GM12878 (cell line): ENCODE results near the gene SSH2.

Experiments used
- CTCF ChIP-seq, 3 experiments: IDR thresholded peaks in 2 of 3; conservative IDR thresholded peaks in 1 of 3; 2 replicates each; pipeline ENCODE4 v1.5.1; 2011; ENCODE audit warnings: low read depth in 3 of 3, low read length in 3 of 3, mild to moderate bottlenecking in 3 of 3, control low read depth in 2 of 3, moderate library complexity in 2 of 3, inconsistent platforms in 1 of 3, mixed read lengths in 1 of 3; ENCODE audit not compliant: control insufficient read depth in 2 of 3, insufficient read depth in 1 of 3; ENCODE audit errors: extremely low read depth in 1 of 3
- EP300 ChIP-seq, 2 experiments: fragments of 150-350 bp in 1 of 2; IDR thresholded peaks; 2 replicates each; pipeline ENCODE4 v1.6.1; 2011 to 2012; ENCODE audit warnings: low read depth in 2 of 2, low read length in 2 of 2, borderline replicate concordance in 1 of 2, improper control_type of control experiment in 1 of 2, inconsistent platforms in 1 of 2; ENCODE audit not compliant: control insufficient read depth in 1 of 2
- HDGF ChIP-seq: fragments of 450-650 bp; IDR thresholded peaks from 2 replicates; pipeline ENCODE4 v1.6.1; 2016; ENCODE audit warnings: antibody characterized with exemption
- KDM1A ChIP-seq: fragments of 200-600 bp; sonication (generic); IDR thresholded peaks from 2 replicates; pipeline ENCODE4 v1.6.1; 2016; ENCODE audit warnings: borderline replicate concordance
- PBX3 ChIP-seq: IDR thresholded peaks from 2 replicates; pipeline ENCODE4 v1.6.1; 2011; ENCODE audit warnings: mild to moderate bottlenecking, low read depth, low read length, moderate library complexity; ENCODE audit not compliant: insufficient replicate concordance
- REST ChIP-seq: IDR thresholded peaks from 2 replicates; pipeline ENCODE4 v1.6.1; 2012; ENCODE audit warnings: mild to moderate bottlenecking, low read depth, low read length
- SKIL ChIP-seq: fragments of 450-650 bp; IDR thresholded peaks from 2 replicates; pipeline ENCODE4 v1.6.1; 2017; ENCODE audit warnings: mild to moderate bottlenecking, low read depth, inconsistent platforms; ENCODE audit not compliant: poor library complexity, severe bottlenecking
- SMARCA5 ChIP-seq: fragments of 450-650 bp; IDR thresholded peaks from 2 replicates; pipeline ENCODE4 v1.6.1; 2017; ENCODE audit warnings: mild to moderate bottlenecking
- TCF12 ChIP-seq: IDR thresholded peaks from 2 replicates; pipeline ENCODE4 v1.6.1; 2011; ENCODE audit warnings: low read depth, mild to moderate bottlenecking, low read length
- USF2 ChIP-seq: IDR thresholded peaks from 2 replicates; pipeline ENCODE4 v1.6.1; 2011; ENCODE audit warnings: low read depth, low read length, improper control_type of control experiment, borderline replicate concordance
- ZBTB33 ChIP-seq: fragments of 450-650 bp; IDR thresholded peaks from 2 replicates; pipeline ENCODE4 v1.6.1; 2017; ENCODE audit warnings: mild to moderate bottlenecking
- ZNF384 ChIP-seq: IDR thresholded peaks from 2 replicates; pipeline ENCODE4 v1.6.1; 2012; ENCODE audit warnings: low read depth, mild to moderate bottlenecking, low read length, improper control_type of control experiment, borderline replicate concordance
- ZNF592 ChIP-seq: fragments of 450-650 bp; IDR thresholded peaks from 2 replicates; pipeline ENCODE4 v1.6.1; 2017; ENCODE audit warnings: mild to moderate bottlenecking, moderate library complexity
- ZSCAN29 ChIP-seq: fragments of 450-650 bp; IDR thresholded peaks from 2 replicates; pipeline ENCODE4 v1.6.1; 2017; ENCODE audit warnings: mild to moderate bottlenecking, moderate library complexity

- TF ChIP-seq EP300 (IDR thresholded peaks at IDR 0.05; ENCODE audit: borderline replicate concordance in 1 of 2, control insufficient read depth in 1 of 2, low read depth in 2 of 2, low read length in 2 of 2) (no peak), KDM1A (no peak), HDGF (no peak), ZSCAN29 (no peak), ZNF384 (no peak), SKIL (no peak), SMARCA5 (no peak), CTCF (IDR thresholded peaks at IDR 0.05 in 2 of 3, conservative IDR thresholded peaks at IDR 0.05 in 1 of 3; ENCODE audit: control insufficient read depth in 2 of 3, extremely low read depth in 1 of 3, insufficient read depth in 1 of 3, low read depth in 3 of 3, low read length in 3 of 3) (no peak), REST (no peak), ZNF592 (no peak), PBX3 (no peak), TCF12 (no peak), USF2 (no peak), ZBTB33 (no peak)
Observed at GRCh38 chr17:29956225-29956624, 26.2 kb upstream of the SSH2 start.
